Suprapubic skin (tissue), 4 donors: ENCODE data around the gene RALGPS1. TPM values are rescaled to one million over a fixed set of nuclear protein-coding genes. Genes with fewer than 3 reads are reported as not detected.

Source experiments
- DNase-seq, 2 donors: peaks; one replicate each; pipeline ENCODE4 v3.0.0-alpha.2; 2019; ENCODE audit warnings: low spot score in 2 of 2
- H3K27ac ChIP-seq: fragments of 200-600 bp; sonication (generic); one replicate; pipeline ENCODE4 v1.5.1; 2019
- H3K27me3 ChIP-seq: fragments of 200-600 bp; sonication (generic); one replicate; pipeline ENCODE4 v1.5.1; 2019
- H3K36me3 ChIP-seq: fragments of 200-600 bp; sonication (generic); one replicate; pipeline ENCODE4 v1.5.1; 2019
- H3K4me1 ChIP-seq: fragments of 200-600 bp; sonication (generic); one replicate; pipeline ENCODE4 v1.5.1; 2019
- H3K4me3 ChIP-seq: fragments of 200-600 bp; sonication (generic); one replicate; pipeline ENCODE4 v1.5.1; 2019; ENCODE audit warnings: mild to moderate bottlenecking
- H3K9me3 ChIP-seq: fragments of 200-600 bp; sonication (generic); one replicate; pipeline ENCODE4 v1.5.1; 2019
- CTCF ChIP-seq, 2 donors: fragments of 200-600 bp in 1 of 2; fragments of 450-650 bp in 1 of 2; sonication (generic) in 1 of 2; IDR thresholded peaks; one replicate each; pipeline ENCODE4 v1.5.1; 2016 to 2019; ENCODE audit warnings: antibody characterized with exemption in 2 of 2, mild to moderate bottlenecking in 1 of 2, moderate library complexity in 1 of 2
- EP300 ChIP-seq: sonication (generic); formaldehyde crosslinking; IDR thresholded peaks from one replicate; pipeline ENCODE4 v1.6.1; 2017; ENCODE audit warnings: antibody characterized with exemption
- POLR2A ChIP-seq, 2 donors: fragments of 450-650 bp; IDR thresholded peaks; one replicate each; pipeline ENCODE4 v1.6.1; 2017; ENCODE audit warnings: antibody characterized with exemption in 2 of 2, mild to moderate bottlenecking in 2 of 2, moderate library complexity in 2 of 2
- POLR2AphosphoS5 ChIP-seq, 3 donors: sonication (generic); formaldehyde crosslinking; IDR thresholded peaks; one replicate each; pipeline ENCODE4 v1.6.1; 2017; ENCODE audit warnings: antibody characterized with exemption in 3 of 3
- WGBS: methylation state at CpG from one replicate; pipeline ENCODE4 v1.1.5; 2018; 5-methylcytosine and 5-hydroxymethylcytosine counted together
- total RNA-seq, 4 donors: library from RNA; depleted of rRNA; stranded (reverse); fragments of >200 nt; gene quantifications; one replicate each; pipeline ENCODE4 v1.1.0, GENCODE V29; 2016

Gene RALGPS1
- total RNA-seq, 4 donors from 2014 or later = 14.8 to 86.7 (median 21.4) TPM

- no peaks in the 10 kb centered on the region for H3K9me3 ChIP-seq
- no peak for DNase-seq
Measured at GRCh38 chr9:126942399-126942798, 27.8 kb downstream of the RALGPS1 start.

GRCh38 chr9:126945682-126946081 is 31.1 kb downstream of the RALGPS1 start:
- WGBS = 86% methylated on average over 7 of the region's 7 CpGs
- TF ChIP-seq EP300 (no peak), CTCF (IDR thresholded peaks at IDR 0.05) (no peak), POLR2AphosphoS5 (IDR thresholded peaks at IDR 0.05) (no peak), POLR2A (IDR thresholded peaks at IDR 0.05) (no peak)

More at GRCh38 chr9:126942399-126942798, 27.8 kb downstream of the RALGPS1 start:
- TF ChIP-seq EP300 (no peak), POLR2A (IDR thresholded peaks at IDR 0.05) (no peak), POLR2AphosphoS5 (IDR thresholded peaks at IDR 0.05) (no peak), CTCF (IDR thresholded peaks at IDR 0.05) (no peak)
- Histone ChIP-seq H3K4me1 (peaks cover 7% of the 10 kb centered on the region), H3K4me3 (no peak overlapping the region), H3K27me3 (no peaks in the 10 kb centered on the region), H3K36me3 (no peaks in the 10 kb centered on the region), H3K27ac (no peak overlapping the region)

GRCh38 chr9:126947529-126947928 is 32.9 kb downstream of the RALGPS1 start:
- DNase-seq = no peak
- Histone ChIP-seq H3K4me1 (no peaks in the 10 kb centered on the region), H3K9me3 (no peaks in the 10 kb centered on the region), H3K27ac (no peak overlapping the region), H3K36me3 (no peaks in the 10 kb centered on the region), H3K27me3 (no peaks in the 10 kb centered on the region), H3K4me3 (no peak overlapping the region)
- 100% methylated on average over 1 of the region's 1 CpG for WGBS
- no peak for TF ChIP-seq POLR2A (IDR thresholded peaks at IDR 0.05)
- no peak for TF ChIP-seq POLR2AphosphoS5 (IDR thresholded peaks at IDR 0.05)
- TF ChIP-seq CTCF (IDR thresholded peaks at IDR 0.05) = no peak
- TF ChIP-seq EP300 = no peak

More at GRCh38 chr9:126945682-126946081, 31.1 kb downstream of the RALGPS1 start:
- no peaks in the 10 kb centered on the region for H3K36me3 ChIP-seq
- no peak for DNase-seq
- no peak overlapping the region for H3K27ac ChIP-seq
- no peaks in the 10 kb centered on the region for H3K4me1 ChIP-seq
- H3K9me3 ChIP-seq = no peaks in the 10 kb centered on the region
- H3K4me3 ChIP-seq = no peak overlapping the region
- H3K27me3 ChIP-seq = no peaks in the 10 kb centered on the region

- 73% methylated on average over 11 of the region's 11 CpGs for WGBS
- no peak for DNase-seq
- Histone ChIP-seq H3K27me3 (no peaks in the 10 kb centered on the region), H3K4me1 (peaks cover 6% of the 10 kb centered on the region), H3K36me3 (no peaks in the 10 kb centered on the region), H3K9me3 (no peaks in the 10 kb centered on the region), H3K4me3 (no peak overlapping the region), H3K27ac (no peak overlapping the region)
- TF ChIP-seq CTCF (IDR thresholded peaks at IDR 0.05) (no peak), POLR2AphosphoS5 (IDR thresholded peaks at IDR 0.05) (no peak), EP300 (no peak), POLR2A (IDR thresholded peaks at IDR 0.05) (no peak)
Measured at GRCh38 chr9:126952205-126952977, 37.8 kb downstream of the RALGPS1 start.

GRCh38 chr9:126953041-126953809 is 38.6 kb downstream of the RALGPS1 start:
- TF ChIP-seq CTCF (IDR thresholded peaks at IDR 0.05) = no peak
- no peak for TF ChIP-seq EP300
- no peak for TF ChIP-seq POLR2AphosphoS5 (IDR thresholded peaks at IDR 0.05)
- no peak for TF ChIP-seq POLR2A (IDR thresholded peaks at IDR 0.05)
- H3K36me3 ChIP-seq = no peaks in the 10 kb centered on the region
- peaks cover 11% of the 10 kb centered on the region for H3K4me1 ChIP-seq
- DNase-seq = no peak
- 74% methylated on average over 8 of the region's 8 CpGs for WGBS
- H3K27me3 ChIP-seq = no peaks in the 10 kb centered on the region
- H3K4me3 ChIP-seq = no peak overlapping the region
- H3K9me3 ChIP-seq = no peaks in the 10 kb centered on the region
- H3K27ac ChIP-seq = no peak overlapping the region
